HL-60 (cell line): ENCODE measurements around the gene RNF175.

ENCODE experiments used
- DNase-seq, 2 experiments: peaks; one replicate each; pipeline ENCODE4 v3.0.0-alpha.2; 2010 to 2020; ENCODE audit warnings: low read depth in 1 of 2, low spot score in 1 of 2
- H3K27ac ChIP-seq: fragments of 250-450 bp; sonication (Bioruptor Pico); replicated peaks from 2 replicates; pipeline ENCODE4 v1.5.1; 2020; ENCODE audit warnings: mild to moderate bottlenecking, moderate library complexity
- H3K27me3 ChIP-seq: fragments of 250-450 bp; sonication (Bioruptor Pico); 2 replicates; pipeline ENCODE4 v1.5.1; 2021; ENCODE audit warnings: mild to moderate bottlenecking, moderate library complexity; ENCODE audit not compliant: insufficient read depth, poor library complexity, severe bottlenecking
- H3K4me3 ChIP-seq: replicated peaks from 2 replicates; pipeline ENCODE4 v1.5.1; 2011; ENCODE audit warnings: mild to moderate bottlenecking, control low read depth, low read length; ENCODE audit not compliant: insufficient read depth
- GABPA ChIP-seq: IDR thresholded peaks from 2 replicates; pipeline ENCODE4 v1.6.1; 2012; ENCODE audit warnings: low read depth
- POLR2AphosphoS5 ChIP-seq: IDR thresholded peaks from 2 replicates; pipeline ENCODE4 v1.6.1; 2012; ENCODE audit warnings: low read depth
- SPI1 ChIP-seq: IDR thresholded peaks from 2 replicates; pipeline ENCODE4 v1.6.1; 2012; ENCODE audit warnings: low read depth, mild to moderate bottlenecking, borderline replicate concordance
- TF ChIP-seq, protein P1 (sequence below): IDR thresholded peaks from one replicate; pipeline ENCODE4 v1.5.1; 2011; ENCODE audit warnings: low read length, control low read depth, inconsistent platforms; ENCODE audit not compliant: insufficient read depth
- TF ChIP-seq, protein P2 (sequence below): IDR thresholded peaks from 2 replicates; pipeline ENCODE4 v1.6.1; 2012; ENCODE audit warnings: low read depth; ENCODE audit not compliant: insufficient replicate concordance

The RNF175 gene

DNA sequence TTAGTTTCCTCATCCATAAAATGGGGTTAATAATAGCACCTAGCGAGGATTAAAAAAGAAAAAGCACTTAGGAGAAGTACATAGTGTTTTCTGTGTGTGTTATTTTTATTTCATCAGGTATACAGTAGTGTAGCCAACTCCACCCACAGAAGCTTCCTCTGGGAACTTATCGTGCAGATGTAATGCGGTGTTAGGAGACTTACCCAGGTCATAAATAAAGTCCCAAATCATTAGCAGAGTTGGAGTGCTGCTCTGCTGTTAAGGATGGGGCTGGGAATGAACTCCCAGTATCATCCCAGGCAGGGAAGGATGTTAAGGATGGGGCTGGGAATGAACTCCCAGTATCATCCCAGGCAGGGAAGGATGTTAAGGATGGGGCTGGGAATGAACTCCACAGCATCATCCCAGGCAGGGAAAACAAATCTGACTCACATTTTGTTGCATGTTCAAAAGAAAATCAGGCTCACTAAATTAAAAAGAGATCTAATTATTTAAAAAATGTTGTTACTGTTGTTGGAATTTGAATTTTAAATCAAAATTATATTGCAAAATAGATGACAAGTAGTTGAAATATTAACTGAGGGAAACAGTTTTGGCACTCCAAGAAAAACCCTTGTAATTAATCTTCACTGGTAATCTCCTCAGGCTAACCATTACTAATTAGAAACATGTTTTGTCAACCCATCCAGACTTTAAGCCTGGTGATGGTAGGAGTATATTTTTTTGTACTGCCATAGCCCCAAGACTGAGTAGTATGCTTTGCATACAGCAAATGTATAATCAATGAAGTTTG, 39.3 kb upstream of the RNF175 start:
- Histone ChIP-seq H3K4me3 (no peak overlapping the region), H3K27me3 (peaks cover 27% of the 10 kb centered on the region), H3K27ac (no peak overlapping the region)
- DNase-seq: no peak
- TF ChIP-seq SPI1: no peak

DNA sequence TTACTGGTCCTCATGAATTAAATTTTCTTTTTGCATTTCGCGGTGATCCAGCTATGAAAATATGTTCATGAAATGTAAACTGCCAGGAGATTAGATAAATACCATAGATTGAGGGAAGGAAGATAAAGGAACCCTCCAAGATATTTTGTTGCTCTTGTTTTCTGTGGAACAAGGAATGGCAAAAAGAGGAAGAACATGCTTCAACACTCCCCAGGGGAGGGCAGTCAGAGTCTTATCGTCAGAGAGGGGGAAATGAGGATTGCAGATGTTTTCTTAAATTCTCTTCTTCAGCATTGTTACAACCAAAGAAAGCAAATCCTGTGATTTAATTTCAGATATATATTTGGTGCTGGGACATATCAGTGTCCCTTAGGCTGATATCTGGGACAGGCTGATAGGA, 38.6 kb upstream of the RNF175 start:
- Histone ChIP-seq H3K4me3 (no peak overlapping the region), H3K27ac (no peak overlapping the region), H3K27me3 (peaks cover 31% of the 10 kb centered on the region)
- DNase-seq: no peak
- TF ChIP-seq, protein P1, sequence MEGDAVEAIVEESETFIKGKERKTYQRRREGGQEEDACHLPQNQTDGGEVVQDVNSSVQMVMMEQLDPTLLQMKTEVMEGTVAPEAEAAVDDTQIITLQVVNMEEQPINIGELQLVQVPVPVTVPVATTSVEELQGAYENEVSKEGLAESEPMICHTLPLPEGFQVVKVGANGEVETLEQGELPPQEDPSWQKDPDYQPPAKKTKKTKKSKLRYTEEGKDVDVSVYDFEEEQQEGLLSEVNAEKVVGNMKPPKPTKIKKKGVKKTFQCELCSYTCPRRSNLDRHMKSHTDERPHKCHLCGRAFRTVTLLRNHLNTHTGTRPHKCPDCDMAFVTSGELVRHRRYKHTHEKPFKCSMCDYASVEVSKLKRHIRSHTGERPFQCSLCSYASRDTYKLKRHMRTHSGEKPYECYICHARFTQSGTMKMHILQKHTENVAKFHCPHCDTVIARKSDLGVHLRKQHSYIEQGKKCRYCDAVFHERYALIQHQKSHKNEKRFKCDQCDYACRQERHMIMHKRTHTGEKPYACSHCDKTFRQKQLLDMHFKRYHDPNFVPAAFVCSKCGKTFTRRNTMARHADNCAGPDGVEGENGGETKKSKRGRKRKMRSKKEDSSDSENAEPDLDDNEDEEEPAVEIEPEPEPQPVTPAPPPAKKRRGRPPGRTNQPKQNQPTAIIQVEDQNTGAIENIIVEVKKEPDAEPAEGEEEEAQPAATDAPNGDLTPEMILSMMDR: no peak
- TF ChIP-seq, protein P2, sequence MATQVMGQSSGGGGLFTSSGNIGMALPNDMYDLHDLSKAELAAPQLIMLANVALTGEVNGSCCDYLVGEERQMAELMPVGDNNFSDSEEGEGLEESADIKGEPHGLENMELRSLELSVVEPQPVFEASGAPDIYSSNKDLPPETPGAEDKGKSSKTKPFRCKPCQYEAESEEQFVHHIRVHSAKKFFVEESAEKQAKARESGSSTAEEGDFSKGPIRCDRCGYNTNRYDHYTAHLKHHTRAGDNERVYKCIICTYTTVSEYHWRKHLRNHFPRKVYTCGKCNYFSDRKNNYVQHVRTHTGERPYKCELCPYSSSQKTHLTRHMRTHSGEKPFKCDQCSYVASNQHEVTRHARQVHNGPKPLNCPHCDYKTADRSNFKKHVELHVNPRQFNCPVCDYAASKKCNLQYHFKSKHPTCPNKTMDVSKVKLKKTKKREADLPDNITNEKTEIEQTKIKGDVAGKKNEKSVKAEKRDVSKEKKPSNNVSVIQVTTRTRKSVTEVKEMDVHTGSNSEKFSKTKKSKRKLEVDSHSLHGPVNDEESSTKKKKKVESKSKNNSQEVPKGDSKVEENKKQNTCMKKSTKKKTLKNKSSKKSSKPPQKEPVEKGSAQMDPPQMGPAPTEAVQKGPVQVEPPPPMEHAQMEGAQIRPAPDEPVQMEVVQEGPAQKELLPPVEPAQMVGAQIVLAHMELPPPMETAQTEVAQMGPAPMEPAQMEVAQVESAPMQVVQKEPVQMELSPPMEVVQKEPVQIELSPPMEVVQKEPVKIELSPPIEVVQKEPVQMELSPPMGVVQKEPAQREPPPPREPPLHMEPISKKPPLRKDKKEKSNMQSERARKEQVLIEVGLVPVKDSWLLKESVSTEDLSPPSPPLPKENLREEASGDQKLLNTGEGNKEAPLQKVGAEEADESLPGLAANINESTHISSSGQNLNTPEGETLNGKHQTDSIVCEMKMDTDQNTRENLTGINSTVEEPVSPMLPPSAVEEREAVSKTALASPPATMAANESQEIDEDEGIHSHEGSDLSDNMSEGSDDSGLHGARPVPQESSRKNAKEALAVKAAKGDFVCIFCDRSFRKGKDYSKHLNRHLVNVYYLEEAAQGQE: no peak
- TF ChIP-seq SPI1: no peak
- no peak for TF ChIP-seq GABPA
- TF ChIP-seq POLR2AphosphoS5: no peak

DNA sequence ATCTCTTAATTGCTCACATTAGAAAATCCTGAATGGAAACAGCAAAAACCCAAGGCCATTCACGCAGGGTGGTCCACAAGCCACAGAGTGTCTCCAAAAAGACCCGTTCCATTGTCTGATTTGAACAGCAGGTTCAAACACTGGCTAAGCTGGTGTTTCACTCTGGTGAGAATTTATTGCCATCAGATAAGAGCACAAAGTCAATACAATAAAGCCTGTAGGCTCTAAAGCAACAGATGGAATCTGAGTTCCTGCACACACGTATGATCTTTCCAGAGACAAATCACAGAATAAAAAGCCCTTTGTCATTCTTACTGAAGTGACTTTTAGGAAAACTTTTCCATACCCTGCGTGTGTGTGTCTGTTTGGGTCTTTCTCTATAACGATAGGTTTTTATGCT, 34.2 kb upstream of the RNF175 start:
- H3K27ac ChIP-seq: no peak overlapping the region
- H3K27me3 ChIP-seq: peaks cover 63% of the 10 kb centered on the region
- no peak for DNase-seq
- TF ChIP-seq GABPA: no peak
- TF ChIP-seq POLR2AphosphoS5: no peak
- TF ChIP-seq, protein P1: no peak
- no peak for TF ChIP-seq SPI1
- TF ChIP-seq, protein P2: no peak
- no peak overlapping the region for H3K4me3 ChIP-seq

DNA sequence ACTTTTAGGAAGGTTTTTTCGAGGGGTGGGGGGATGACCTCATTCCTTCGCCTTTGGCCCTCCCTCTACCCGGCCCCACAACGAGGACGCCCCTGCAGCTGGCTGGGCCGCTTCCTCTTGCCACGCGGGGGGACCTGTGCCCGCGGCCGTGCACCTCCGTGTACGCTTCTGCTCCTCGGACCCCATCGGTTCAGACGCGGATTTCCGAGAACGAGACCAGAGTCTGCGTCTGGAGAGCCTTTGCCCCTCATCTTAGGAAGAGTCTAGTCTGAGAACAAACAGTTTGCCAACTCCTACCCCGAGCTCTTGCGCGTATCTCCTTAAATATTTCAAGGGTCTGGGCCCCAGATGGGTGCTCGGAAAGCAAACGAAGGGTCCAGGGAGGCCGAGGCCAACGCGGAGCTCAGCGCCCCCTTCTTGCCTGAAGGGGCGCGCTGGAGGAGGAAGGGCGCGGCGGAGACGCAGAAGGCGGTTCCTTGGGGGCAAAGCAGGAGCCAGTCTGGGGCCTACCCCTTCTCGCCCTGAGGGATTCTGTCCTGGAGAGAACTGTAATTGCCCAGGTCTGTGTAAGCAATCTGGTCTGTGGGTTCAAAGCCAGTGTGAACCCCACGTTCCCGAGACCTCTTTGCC, 32.9 kb upstream of the RNF175 start:
- TF ChIP-seq POLR2AphosphoS5 (no peak), SPI1 (no peak), GABPA (no peak)
- TF ChIP-seq, protein P2: no peak
- TF ChIP-seq, protein P1: no peak
- H3K27me3 ChIP-seq: peaks cover 76% of the 10 kb centered on the region
- H3K27ac ChIP-seq: no peak overlapping the region
- no peak overlapping the region for H3K4me3 ChIP-seq
- no peak for DNase-seq
